AG04449 (cell line): Measurements from ENCODE around the gene CDH5.

Source experiments
- CTCF ChIA-PET: fragments of 350-600 bp; formaldehyde crosslinking; extraction: SDS; loops from one replicate; lab custom pipeline; 2021; ENCODE audit warnings: antibody characterized with exemption; lab: Yijun Ruan, JAX
- POLR2A ChIA-PET: fragments of 400-600, 350-600 bp; formaldehyde crosslinking; extraction: SDS; loops from one replicate; lab custom pipeline; 2020; ENCODE audit warnings: antibody characterized with exemption, inconsistent platforms; lab: Yijun Ruan, JAX
- DNase-seq: peaks from one replicate; pipeline ENCODE4 v3.0.0-alpha.2; 2010; ENCODE audit warnings: low read depth, low spot score
- H3K4me3 ChIP-seq: 2 replicates; pipeline ENCODE4 v1.5.1; 2011; ENCODE audit warnings: low read depth, mild to moderate bottlenecking, control low read depth, low read length
- CTCF ChIP-seq: IDR thresholded peaks from one replicate; pipeline ENCODE4 v1.5.1; 2011; ENCODE audit warnings: mild to moderate bottlenecking, moderate library complexity, low read length, control low read depth, inconsistent platforms; ENCODE audit not compliant: insufficient read depth; ENCODE audit errors: missing control alignments

CDH5 gene

DNA sequence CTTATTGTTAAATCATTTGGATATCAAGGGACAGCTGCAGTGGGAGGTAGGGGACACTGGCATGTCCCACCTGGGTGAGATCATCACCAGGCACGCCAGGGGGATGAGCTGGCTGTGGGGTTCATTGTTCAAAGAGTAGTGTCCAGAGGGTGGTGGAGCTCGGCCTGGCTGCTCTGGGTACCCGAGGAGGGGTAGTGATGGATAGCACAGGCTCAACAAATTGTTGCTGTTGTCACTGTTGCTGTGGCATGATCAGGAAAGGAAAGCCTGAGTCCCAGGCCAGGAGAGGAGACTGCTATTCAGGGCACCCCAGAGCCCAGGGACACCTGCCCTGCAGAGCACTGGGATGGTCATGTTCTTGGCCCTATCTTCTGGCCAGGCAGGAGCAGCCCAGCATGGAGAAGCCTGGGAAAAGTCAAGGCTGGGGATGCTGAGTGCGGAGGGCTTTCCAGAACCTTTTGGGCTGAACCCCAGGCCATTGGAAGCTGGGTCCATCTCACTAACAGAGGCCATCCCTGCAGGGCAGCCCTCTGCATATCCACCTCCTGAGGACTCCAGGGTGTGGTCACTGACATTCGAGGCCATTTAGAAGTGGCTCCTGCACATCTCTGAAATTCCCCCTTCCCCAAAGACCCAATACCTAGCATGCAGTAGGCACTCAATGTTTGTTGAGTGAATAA lies 72.7 kb downstream of the CDH5 start:
- no peak overlapping the region for H3K4me3 ChIP-seq
- CTCF ChIA-PET = interaction anchor here (0.8 to 1.0 kb wide), 2 partner anchors 10 to 35 kb away, joined by 3 read pairs; no protein-coding TSS in a partner anchor
- DNase-seq = no peak
- TF ChIP-seq CTCF = no peak
- POLR2A ChIA-PET = no interaction called here

DNA sequence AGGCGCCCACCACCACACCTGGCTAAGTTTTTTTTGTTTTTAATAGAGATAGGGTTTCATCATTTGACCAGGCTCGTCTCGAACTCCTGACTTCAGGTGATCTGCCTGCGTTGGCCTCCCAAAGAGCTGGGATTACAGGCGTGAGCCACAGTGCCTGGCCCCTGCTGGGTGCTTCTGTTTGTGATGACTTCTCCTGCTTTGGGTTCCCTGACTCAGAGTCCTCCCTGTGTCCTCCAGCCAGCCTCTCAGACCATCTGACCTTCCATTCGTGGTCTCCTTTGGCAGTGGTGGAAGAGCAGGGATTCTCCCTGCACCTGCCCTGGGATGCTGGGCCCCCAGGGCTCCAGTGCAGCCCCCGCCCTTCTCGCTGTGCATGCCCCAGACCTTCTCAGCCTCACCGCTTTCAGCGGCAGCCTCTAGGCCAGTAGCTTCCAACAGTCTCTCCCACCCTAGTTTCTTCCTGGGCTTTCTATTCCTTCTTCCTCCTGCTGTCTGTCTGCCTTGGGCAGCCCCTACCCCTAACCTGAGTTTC lies 73.8 kb downstream of the CDH5 start:
- POLR2A ChIA-PET = no interaction called here
- DNase-seq = no peak
- CTCF ChIA-PET = interaction anchor here (0.7 kb wide), 1 partner anchor 38 kb away, joined by 3 read pairs; no protein-coding TSS in a partner anchor

GRCh38 chr16:66440970-66441369 lies 74.5 kb downstream of the CDH5 start:
- no peak overlapping the region for H3K4me3 ChIP-seq
- TF ChIP-seq CTCF = no peak
- POLR2A ChIA-PET = no interaction called here
- DNase-seq = no peak
- CTCF ChIA-PET = interaction anchor here (1.1 kb wide), 1 partner anchor 42 kb away, joined by 6 read pairs; no protein-coding TSS in a partner anchor

More for the DNA sequence above, 73.8 kb downstream of the CDH5 start:
- no peak overlapping the region for H3K4me3 ChIP-seq
- no peak for TF ChIP-seq CTCF

DNA sequence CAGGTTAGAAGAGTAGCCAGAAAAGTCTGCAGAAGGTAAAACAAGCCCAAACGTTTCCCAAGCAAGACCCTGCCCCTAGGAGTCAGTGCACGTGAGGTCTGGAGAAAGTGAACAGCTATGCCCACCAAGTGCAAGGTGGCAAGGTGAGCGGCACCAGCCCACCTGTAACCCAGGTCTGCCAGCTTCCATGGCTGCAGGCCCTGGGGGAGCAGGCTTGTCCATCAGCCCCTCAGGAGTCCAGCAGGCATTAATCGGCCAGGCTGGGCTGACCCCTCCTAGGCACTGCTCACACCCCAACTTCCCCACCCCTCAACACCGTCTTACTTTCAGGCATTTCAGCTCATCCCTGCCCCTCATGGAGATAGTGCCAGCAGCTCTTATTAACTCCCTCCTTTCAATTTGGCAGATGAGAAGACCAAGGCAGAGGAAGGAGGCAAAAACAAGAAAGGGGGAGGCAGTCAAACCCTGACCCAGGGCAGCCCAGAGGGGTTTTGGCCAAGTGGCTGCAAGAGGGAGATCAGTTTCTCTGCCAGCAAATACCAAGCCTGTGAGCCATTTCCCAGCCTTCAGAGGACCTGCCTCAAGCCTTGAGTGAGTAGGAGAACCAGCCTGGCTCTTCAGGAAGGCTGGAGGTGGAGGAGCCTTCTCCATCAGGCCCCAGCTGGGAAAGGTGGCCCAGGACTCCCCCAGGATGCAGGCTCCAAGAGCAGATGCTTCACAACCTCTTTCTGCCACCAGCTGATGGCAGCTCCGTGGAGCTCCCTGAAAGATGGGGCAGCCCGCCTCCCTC lies 75.3 kb downstream of the CDH5 start:
- DNase-seq = no peak
- no peak overlapping the region for H3K4me3 ChIP-seq
- POLR2A ChIA-PET = no interaction called here
- TF ChIP-seq CTCF = no peak
- CTCF ChIA-PET = interaction anchor here (0.9 to 1.4 kb wide), 4 partner anchors 12 to 43 kb away, joined by 3 to 6 read pairs (median 4); no protein-coding TSS in a partner anchor

- no peak for TF ChIP-seq CTCF
- no peak overlapping the region for H3K4me3 ChIP-seq
- ChIA-PET POLR2A (no interaction called here), CTCF (interaction anchor here (0.9 to 1.4 kb wide), 3 partner anchors 11 to 42 kb away, joined by 3 to 4 read pairs (median 3); no protein-coding TSS in a partner anchor)
- DNase-seq = no peak
These were observed 76.2 kb downstream of the CDH5 start for GRCh38 chr16:66442502-66443268.
